Activated CD4-positive, CD25-positive, alpha-beta regulatory T cell treated with anti-CD3 and anti-CD28 coated beads, Interleukin-2, amount 50 U/mL, for 24 hours (primary cell): ENCODE data around the gene TMEM50A.
"Not testable (repeated sequence)": the region's sequence is repeated elsewhere in the genome, so short reads cannot be mapped to it uniquely, and the experiment has no call there.

Source experiments
- ATAC-seq, 2 donors: fragments of 150-1000 bp; cut with Tn5 transposase; one replicate each; pipeline ENCODE4 v1.10.0; 2021; ENCODE audit warnings: mild to moderate bottlenecking in 1 of 2, moderate library complexity in 1 of 2

The TMEM50A gene

GRCh38 chr1:25338188-25338981, at the start of gene TMEM50A:
Gene TMEM50A (plus strand): TSS chr1:25338334. CDS start chr1:25340487, 2,153 bp downstream.
- peak; percentile 76 to 78 for ATAC-seq

GRCh38 chr1:25288573-25289101, 49.5 kb upstream of the TMEM50A start:
- ATAC-seq: not testable (repeated sequence)

DNA sequence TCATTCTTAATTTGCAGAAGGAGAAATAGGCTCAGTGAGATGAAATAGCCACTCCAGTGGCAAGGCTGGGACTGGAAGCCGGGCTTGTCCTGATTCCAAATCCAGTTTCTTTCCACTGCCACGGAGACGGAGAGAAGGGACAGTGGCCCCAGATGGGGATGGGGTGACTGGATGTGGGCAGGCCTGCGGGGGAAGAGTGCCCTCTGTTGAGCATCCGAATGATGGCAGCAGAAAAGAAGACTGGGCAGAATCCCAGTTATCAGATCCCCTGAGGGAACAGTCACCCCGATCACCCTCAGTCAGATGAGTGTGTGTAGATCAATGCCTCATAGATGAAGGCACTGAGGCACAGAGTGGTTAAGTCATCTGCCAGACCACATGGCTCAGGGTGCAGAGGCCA, 48.1 kb upstream of the TMEM50A start:
- peak in 1 of 2 donors; percentile 25 for ATAC-seq

DNA sequence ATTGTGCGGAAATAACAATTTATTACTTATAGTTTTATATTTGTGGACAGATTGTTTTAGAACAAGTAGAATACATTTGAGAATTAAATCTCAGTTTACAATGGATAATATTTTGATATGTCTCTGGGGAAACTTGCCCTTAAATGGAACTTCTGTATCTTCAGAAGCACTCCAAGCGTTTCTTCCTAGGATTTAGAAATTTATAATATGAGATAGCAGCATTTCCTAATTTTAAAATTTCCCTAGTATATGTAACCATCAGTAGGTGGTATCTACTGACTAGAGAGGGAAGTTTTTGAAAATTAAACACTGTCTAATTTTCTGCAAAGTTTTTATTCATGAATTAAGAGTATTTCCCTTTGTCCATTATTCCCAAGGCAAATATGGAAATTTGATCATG, 44.7 kb upstream of the TMEM50A start:
- ATAC-seq: not testable (repeated sequence)

- ATAC-seq: not testable (repeated sequence)
Observed at GRCh38 chr1:25294889-25295826, 43.0 kb upstream of the TMEM50A start.

DNA sequence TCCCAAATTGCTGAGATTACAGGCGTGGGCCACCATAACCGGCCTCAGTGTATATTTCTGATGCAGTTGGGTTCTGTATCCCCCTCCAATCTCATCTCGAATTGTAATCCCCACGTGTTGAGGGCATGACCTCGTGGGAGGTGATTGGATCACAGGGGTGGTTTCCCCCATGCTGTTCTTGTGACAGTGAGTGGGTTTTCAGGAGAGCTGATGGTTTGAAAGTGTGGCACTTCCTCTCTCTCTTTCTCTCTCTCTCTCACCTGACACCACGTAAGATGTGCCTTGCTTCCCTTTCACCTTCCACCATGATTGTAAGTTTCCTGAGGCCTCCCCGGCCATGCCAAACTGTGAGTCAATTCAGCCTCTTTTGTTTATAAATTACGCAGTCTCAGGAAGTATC, 41.6 kb upstream of the TMEM50A start:
- not testable (repeated sequence) for ATAC-seq

- not testable (repeated sequence) for ATAC-seq
Observed at GRCh38 chr1:25300729-25301128, 37.4 kb upstream of the TMEM50A start.

DNA sequence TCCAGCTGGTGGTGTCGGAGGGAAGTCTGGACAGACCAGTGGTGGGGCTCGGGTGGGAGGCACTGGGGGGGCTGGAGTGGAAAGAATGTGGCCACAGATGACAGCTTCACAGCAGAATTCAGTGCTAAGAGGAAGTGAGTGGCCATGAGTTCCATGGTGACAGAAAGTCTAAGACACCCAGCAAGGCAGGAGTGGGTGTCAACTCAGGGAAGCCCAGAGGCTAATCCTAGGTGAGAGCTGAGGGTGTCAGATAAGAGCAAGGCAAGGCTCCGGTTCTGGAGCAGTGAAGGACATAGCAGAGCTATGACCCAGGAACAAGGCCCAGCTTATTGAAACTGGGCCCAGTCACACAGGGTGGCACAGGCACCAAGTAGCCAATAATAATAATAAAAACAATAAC, 35.8 kb upstream of the TMEM50A start:
- ATAC-seq: not testable (repeated sequence)

DNA sequence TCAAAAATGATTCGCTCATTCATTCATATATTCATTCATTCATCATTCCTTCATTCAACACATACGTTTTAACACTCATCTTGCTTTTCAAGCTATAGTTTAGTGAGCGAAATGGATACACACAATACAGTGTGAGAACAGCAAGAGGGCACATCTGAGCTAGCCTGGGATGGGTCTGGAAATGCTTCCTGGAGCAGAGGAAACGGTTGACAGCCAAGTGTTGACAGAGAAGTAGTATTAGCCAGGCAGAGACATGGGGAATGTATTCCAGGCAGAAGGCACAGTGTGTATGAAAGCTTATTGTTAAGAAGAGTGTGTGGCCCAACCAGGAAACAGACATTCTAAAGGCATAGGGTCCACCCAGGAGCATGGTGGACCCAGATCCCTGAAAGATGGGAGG, 33.2 kb upstream of the TMEM50A start:
- not testable (repeated sequence) for ATAC-seq

GRCh38 chr1:25308168-25308567, 30.0 kb upstream of the TMEM50A start:
- not testable (repeated sequence) for ATAC-seq

DNA sequence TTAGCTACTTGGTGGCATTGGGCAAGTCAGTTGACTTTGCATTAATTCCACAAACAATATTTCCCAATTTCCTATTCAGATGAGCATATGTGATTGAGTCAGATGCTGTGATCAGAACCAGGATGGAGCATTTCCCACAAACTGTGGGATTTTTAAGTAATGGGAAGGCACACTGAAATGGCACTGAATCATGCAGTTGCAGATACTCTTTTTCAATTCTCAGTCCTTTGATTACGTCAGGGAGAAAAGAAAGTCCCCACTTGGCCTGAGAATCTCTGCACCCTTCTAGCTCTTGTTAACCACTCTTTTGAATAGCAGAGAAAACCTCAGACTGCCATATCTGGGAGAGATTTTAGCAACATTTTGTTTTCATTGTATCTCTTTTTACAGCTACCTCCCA, 29.0 kb upstream of the TMEM50A start:
- not testable (repeated sequence) for ATAC-seq

DNA sequence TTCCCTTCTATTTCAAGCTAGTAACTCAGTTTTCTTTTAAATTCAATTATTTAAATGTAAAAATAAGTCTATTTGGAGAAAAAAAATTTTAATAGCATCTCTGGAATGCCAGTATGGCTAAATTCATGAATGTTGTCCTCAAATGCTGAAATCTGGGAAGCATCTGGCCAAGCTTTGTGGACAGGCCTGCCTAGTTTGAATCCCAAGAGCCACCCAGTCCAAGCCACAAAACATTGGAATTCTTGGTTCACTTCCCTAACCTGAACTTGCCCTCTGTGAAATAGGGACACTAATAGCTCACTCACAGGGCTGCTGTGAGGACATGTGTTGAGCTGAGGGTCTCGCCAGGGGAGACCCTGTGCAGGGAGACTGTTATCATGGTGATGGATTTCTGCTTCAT, 28.6 kb upstream of the TMEM50A start:
- ATAC-seq: not testable (repeated sequence)

GRCh38 chr1:25312806-25313470, 25.2 kb upstream of the TMEM50A start:
- ATAC-seq: not testable (repeated sequence)

- not testable (repeated sequence) for ATAC-seq
Observed at GRCh38 chr1:25320314-25320938, 17.7 kb upstream of the TMEM50A start.

DNA sequence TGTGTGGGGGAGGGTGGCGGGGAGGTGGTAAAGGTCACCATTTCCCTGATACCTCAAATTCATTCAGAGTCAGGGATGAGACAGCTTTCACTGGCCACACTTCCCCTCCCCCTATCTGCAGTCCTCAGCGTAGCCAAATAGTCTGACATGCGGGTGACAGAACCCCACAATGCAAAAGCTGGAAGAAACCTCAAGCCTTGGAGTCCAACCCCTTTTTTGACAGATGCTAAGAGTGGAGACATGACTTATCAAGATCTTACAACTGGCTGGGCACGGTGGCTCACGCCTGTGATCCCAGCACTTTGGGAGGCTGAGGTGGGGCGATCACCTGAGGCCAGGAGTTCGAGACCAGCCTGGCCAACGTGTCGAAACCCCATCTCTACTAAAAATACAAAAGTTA, 16.0 kb upstream of the TMEM50A start:
- not testable (repeated sequence) for ATAC-seq

DNA sequence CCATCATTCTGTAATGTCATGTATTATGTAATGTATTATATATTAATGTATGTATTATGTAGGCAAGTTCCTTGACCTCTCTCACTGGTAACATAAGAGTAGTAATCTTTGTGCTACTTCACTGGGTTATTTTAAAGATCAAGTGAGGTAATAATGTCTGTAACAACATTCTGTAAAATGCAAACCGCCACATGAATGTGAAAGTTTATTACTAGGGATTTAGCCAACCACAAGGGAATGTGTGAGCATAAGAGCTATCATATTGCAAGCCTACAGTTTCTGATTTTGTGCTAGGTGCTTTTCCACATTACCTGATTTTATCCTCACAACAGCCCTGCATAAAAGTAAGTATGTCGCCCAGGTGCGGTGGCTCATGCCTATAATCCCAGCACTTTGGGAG, 13.7 kb upstream of the TMEM50A start:
- not testable (repeated sequence) for ATAC-seq

GRCh38 chr1:25327864-25328790, 10.0 kb upstream of the TMEM50A start:
- peak; percentile 66 to 73 for ATAC-seq

DNA sequence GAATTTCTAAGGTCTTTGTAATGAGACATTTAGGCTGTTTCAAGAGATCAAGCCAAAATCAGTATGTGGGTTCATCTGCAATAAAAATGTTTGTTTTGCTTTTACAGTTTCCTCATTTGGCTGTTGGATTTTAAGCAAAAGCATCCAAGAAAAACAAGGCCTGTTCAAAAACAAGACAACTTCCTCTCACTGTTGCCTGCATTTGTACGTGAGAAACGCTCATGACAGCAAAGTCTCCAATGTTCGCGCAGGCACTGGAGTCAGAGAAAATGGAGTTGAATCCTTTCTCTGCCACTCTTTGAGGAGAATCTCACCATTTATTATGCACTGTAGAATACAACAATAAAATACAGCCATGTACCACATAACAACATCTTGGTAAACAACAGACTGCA, 9.3 kb upstream of the TMEM50A start:
- not testable (repeated sequence) for ATAC-seq

GRCh38 chr1:25329336-25329735, 8.8 kb upstream of the TMEM50A start:
- not testable (repeated sequence) for ATAC-seq

DNA sequence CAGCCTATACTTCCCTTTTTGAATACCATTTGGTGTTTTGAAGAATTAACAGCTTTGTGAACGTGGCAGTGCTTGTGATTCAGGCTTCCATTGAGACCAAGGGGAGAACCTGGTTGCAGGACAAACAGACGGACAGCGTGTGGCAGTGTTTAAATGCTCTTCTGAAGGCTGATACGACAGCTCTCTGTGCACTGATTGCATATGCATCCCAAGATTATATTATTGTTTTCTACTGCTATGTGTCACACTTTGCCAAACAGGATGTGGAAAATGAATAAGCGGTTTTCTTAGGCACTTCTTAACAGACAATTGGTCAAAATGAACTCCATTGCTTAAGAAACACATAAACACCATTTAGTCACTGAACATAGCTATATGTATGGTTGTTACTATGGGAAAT, 8.2 kb upstream of the TMEM50A start:
- ATAC-seq: peak; percentile 70 to 71

- ATAC-seq: peak; percentile 2 to 9
Observed at GRCh38 chr1:25336922-25337354, 1.2 kb upstream of the TMEM50A start.
